ENCODE data around the gene FOXP1.
A peak's percentile ranks its signal among the peaks of the same experiment; 100 is the strongest.

FOXP1 gene

DNA sequence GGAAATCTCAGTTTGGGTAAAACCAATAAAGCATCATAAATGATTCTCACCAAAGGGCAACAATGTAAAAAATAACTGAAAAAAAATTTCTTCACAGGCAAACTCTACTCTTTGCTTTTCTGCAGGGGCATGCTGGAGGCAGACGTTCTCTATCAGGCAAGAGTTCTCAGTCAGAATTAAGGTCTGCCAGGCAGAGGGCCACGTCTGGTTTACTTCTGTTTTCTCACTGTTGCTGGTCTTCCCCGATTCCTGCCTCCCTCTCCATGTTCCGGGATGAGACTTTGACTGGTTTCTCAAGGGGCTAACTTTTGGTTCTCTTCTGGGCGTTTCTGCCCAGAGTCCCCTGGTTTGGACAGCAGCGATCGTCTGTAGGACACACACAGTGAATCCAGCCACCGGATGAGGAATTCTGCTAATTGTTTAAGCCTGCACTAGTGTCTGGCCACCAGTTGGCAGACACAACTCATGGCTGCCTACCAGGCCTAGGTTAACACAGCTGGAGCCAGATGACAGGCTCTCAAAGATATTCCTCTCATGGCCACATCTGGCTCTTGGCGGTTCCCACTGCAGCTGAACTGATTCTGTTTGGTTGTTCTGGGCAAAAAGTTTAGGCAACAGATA is 273.1 kb downstream of the FOXP1 start:
- Histone ChIP-seq H3K36me3 (ENCODE audit: control insufficient read depth in 2 of 2, insufficient read depth in 2 of 2, low read length in 2 of 2) (no peaks in the 10 kb centered on the region), H3K27ac (ENCODE audit: low read length) (peak overlapping the region; percentile 50), H3K9ac (ENCODE audit: low read length in 2 of 2) (peak overlapping the region in 1 of 2 donors; percentile 52), H3K4me3 (ENCODE audit: low read length in 2 of 2) (peak overlapping the region in 1 of 2 donors; percentile 59), H3K9me3 (ENCODE audit: control insufficient read depth in 2 of 2, low read length in 2 of 2) (no peaks in the 10 kb centered on the region), H3K4me1 (ENCODE audit: control insufficient read depth, insufficient read depth, low read length) (peaks cover 24% of the 10 kb centered on the region), H3K27me3 (ENCODE audit: control insufficient read depth in 1 of 2, insufficient read depth in 2 of 2, low read length in 2 of 2) (no peaks in the 10 kb centered on the region)

GRCh38 chr3:71309886-71310285 is 273.6 kb downstream of the FOXP1 start:
- H3K4me1 ChIP-seq (ENCODE audit: control insufficient read depth, insufficient read depth, low read length) = peaks cover 24% of the 10 kb centered on the region
- H3K4me3 ChIP-seq (ENCODE audit: low read length in 2 of 2) = no peak overlapping the region
- no peaks in the 10 kb centered on the region for H3K9me3 ChIP-seq (ENCODE audit: control insufficient read depth in 2 of 2, low read length in 2 of 2)

DNA sequence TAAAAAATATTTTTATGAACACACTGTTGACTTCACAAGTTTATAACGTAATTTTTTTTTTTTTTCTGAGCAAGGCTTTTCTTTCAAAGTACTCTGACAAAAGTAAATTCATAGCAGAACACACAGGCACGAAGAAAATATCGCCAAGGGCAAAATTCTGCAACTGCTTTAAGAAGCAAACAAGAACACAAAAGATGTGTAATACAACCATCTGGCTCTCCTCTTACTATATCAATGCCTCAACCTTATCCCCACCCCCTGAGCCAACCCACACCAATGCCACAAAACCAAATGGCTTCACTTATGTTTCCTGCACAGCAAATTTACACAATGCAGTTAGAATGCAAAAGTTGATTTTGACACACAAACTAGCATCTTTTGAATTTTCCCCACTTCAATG is 274.2 kb downstream of the FOXP1 start:
- no peaks in the 10 kb centered on the region for H3K36me3 ChIP-seq (ENCODE audit: control insufficient read depth in 2 of 2, insufficient read depth in 2 of 2, low read length in 2 of 2)
- peaks cover 24% of the 10 kb centered on the region for H3K4me1 ChIP-seq (ENCODE audit: control insufficient read depth, insufficient read depth, low read length)
- H3K27ac ChIP-seq (ENCODE audit: low read length) = no peak overlapping the region
- no peak overlapping the region for H3K9ac ChIP-seq (ENCODE audit: low read length in 2 of 2)
- H3K4me3 ChIP-seq (ENCODE audit: low read length in 2 of 2) = no peak overlapping the region
- H3K9me3 ChIP-seq (ENCODE audit: control insufficient read depth in 2 of 2, low read length in 2 of 2) = no peaks in the 10 kb centered on the region
- no peaks in the 10 kb centered on the region for H3K27me3 ChIP-seq (ENCODE audit: control insufficient read depth in 1 of 2, insufficient read depth in 2 of 2, low read length in 2 of 2)

More at GRCh38 chr3:71309886-71310285, 273.6 kb downstream of the FOXP1 start:
- Histone ChIP-seq H3K36me3 (ENCODE audit: control insufficient read depth in 2 of 2, insufficient read depth in 2 of 2, low read length in 2 of 2) (no peaks in the 10 kb centered on the region), H3K9ac (ENCODE audit: low read length in 2 of 2) (no peak overlapping the region), H3K27me3 (ENCODE audit: control insufficient read depth in 1 of 2, insufficient read depth in 2 of 2, low read length in 2 of 2) (no peaks in the 10 kb centered on the region), H3K27ac (ENCODE audit: low read length) (no peak overlapping the region)

DNA sequence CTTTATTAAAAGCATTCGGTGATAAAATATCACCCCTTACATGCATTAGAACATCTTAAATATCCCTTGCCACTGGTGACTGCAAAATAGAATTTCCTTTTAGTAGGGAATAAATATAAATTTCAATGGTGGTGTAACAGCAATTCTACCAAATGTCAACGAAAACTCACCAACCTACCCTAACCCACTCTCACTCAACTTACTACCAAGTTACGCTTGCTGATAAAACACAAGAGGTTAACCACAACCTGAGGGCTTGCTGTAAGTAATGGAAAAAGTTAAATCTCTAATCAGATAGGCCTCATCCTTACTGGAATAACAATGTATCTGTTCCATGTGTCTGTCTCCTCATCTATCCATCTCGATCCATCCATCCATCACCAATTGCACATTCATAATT is 274.7 kb downstream of the FOXP1 start:
- Histone ChIP-seq H3K27me3 (ENCODE audit: control insufficient read depth in 1 of 2, insufficient read depth in 2 of 2, low read length in 2 of 2) (no peaks in the 10 kb centered on the region), H3K9me3 (ENCODE audit: control insufficient read depth in 2 of 2, low read length in 2 of 2) (no peaks in the 10 kb centered on the region), H3K4me3 (ENCODE audit: low read length in 2 of 2) (no peak overlapping the region), H3K9ac (ENCODE audit: low read length in 2 of 2) (no peak overlapping the region), H3K36me3 (ENCODE audit: control insufficient read depth in 2 of 2, insufficient read depth in 2 of 2, low read length in 2 of 2) (no peaks in the 10 kb centered on the region), H3K27ac (ENCODE audit: low read length) (no peak overlapping the region), H3K4me1 (ENCODE audit: control insufficient read depth, insufficient read depth, low read length) (peaks cover 28% of the 10 kb centered on the region)

DNA sequence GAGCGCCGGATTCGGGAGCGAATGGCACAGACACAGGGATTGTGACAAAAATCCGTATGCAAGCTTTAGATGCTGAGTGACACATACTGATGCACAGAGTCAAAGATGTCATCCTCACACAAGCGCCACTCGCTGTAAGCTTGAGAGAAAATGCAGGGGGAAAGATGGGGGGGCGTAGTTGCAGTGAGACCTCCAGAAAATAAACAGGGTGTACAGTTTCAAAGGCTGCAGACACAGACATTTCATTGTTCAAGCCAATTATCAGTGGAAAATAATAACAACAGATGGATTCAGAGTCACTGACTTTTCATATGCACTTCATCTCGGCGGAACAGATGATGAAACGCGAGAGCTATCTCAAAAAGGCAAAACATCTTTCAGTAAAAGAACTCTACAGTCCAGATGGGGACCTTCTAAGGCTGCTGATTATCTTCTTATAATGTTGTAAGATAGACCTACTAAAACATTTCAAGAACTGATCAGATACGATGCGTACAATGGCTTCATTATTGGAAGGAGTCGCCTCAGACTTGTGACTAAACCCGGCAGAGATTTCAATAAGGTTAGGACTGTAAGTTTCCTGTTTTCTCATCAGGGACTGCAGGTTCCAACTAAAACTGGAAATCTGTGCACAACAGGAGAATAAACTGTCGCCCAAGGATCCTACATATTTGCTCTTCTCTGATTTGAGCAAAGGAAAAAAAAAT is 275.4 kb downstream of the FOXP1 start:
- no peak overlapping the region for H3K4me3 ChIP-seq (ENCODE audit: low read length in 2 of 2)
- no peak overlapping the region for H3K9ac ChIP-seq (ENCODE audit: low read length in 2 of 2)
- H3K36me3 ChIP-seq (ENCODE audit: control insufficient read depth in 2 of 2, insufficient read depth in 2 of 2, low read length in 2 of 2) = no peaks in the 10 kb centered on the region
- no peaks in the 10 kb centered on the region for H3K27me3 ChIP-seq (ENCODE audit: control insufficient read depth in 1 of 2, insufficient read depth in 2 of 2, low read length in 2 of 2)
- H3K4me1 ChIP-seq (ENCODE audit: control insufficient read depth, insufficient read depth, low read length) = peaks cover 34% of the 10 kb centered on the region
- no peaks in the 10 kb centered on the region for H3K9me3 ChIP-seq (ENCODE audit: control insufficient read depth in 2 of 2, low read length in 2 of 2)
- H3K27ac ChIP-seq (ENCODE audit: low read length) = no peak overlapping the region

DNA sequence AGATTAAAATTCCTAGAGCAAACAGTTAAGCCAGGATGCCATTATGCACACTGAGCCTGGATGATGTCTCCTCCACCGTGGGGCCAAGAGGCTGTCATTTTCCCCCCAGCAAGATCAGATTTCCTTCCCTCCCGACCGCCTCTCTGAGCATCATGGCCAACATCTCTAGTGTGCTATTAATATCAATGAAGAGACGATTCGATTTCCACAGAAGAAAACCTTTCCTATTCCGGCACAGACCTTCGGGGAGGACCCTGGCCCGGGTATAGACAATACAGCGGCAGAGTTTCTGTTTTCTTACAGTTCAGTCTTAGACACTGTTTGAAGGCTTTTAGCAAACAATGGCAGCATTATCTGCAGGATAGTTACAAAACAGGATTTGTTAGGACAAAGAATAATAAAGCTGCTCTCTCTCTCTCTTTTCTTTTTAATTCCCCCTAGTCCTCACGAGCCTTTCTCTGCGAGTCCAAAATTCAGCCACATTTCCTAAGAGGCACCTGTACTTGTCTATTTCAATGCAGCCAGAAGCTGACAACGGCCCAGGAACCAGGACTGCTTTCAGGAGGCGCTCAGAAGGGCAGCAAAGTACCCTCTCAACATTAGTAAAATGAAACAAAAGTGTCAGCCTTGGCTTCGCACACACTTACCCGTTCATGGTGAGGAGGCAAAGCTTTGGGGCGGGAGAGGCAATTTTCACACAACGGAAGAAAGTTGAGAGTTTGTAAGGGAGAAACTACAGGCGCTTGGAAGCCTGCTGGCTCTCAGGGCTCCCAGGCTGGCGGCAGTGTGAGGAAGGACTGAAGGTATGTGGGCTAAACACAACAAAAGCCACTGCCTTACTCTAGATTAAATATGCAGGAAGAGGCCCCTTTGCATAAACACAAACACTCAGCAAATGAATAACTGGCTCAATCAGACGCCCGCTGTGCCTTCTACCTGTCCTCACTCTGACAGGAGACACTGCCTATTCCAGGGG is 278.0 kb downstream of the FOXP1 start:
- Histone ChIP-seq H3K4me3 (ENCODE audit: low read length in 2 of 2) (peak overlapping the region; percentile 67 to 74), H3K27ac (ENCODE audit: low read length) (peak overlapping the region; percentile 81)

GRCh38 chr3:71304684-71305083 is 278.8 kb downstream of the FOXP1 start:
- Histone ChIP-seq H3K4me3 (ENCODE audit: low read length in 2 of 2) (peak overlapping the region; percentile 67 to 74), H3K9ac (ENCODE audit: low read length in 2 of 2) (peak overlapping the region; percentile 48 to 66), H3K27me3 (ENCODE audit: control insufficient read depth in 1 of 2, insufficient read depth in 2 of 2, low read length in 2 of 2) (no peaks in the 10 kb centered on the region), H3K9me3 (ENCODE audit: control insufficient read depth in 2 of 2, low read length in 2 of 2) (no peaks in the 10 kb centered on the region), H3K27ac (ENCODE audit: low read length) (peak overlapping the region; percentile 81), H3K36me3 (ENCODE audit: control insufficient read depth in 2 of 2, insufficient read depth in 2 of 2, low read length in 2 of 2) (no peaks in the 10 kb centered on the region), H3K4me1 (ENCODE audit: control insufficient read depth, insufficient read depth, low read length) (peaks cover 23% of the 10 kb centered on the region)

More for the DNA sequence above, 278.0 kb downstream of the FOXP1 start:
- Histone ChIP-seq H3K27me3 (ENCODE audit: control insufficient read depth in 1 of 2, insufficient read depth in 2 of 2, low read length in 2 of 2) (no peaks in the 10 kb centered on the region), H3K4me1 (ENCODE audit: control insufficient read depth, insufficient read depth, low read length) (peaks cover 27% of the 10 kb centered on the region), H3K36me3 (ENCODE audit: control insufficient read depth in 2 of 2, insufficient read depth in 2 of 2, low read length in 2 of 2) (no peaks in the 10 kb centered on the region), H3K9ac (ENCODE audit: low read length in 2 of 2) (peak overlapping the region; percentile 66 to 71), H3K9me3 (ENCODE audit: control insufficient read depth in 2 of 2, low read length in 2 of 2) (no peaks in the 10 kb centered on the region)

GRCh38 chr3:71304247-71304646 is 279.3 kb downstream of the FOXP1 start:
- Histone ChIP-seq H3K4me1 (ENCODE audit: control insufficient read depth, insufficient read depth, low read length) (peaks cover 23% of the 10 kb centered on the region), H3K36me3 (ENCODE audit: control insufficient read depth in 2 of 2, insufficient read depth in 2 of 2, low read length in 2 of 2) (no peaks in the 10 kb centered on the region), H3K4me3 (ENCODE audit: low read length in 2 of 2) (peak overlapping the region; percentile 67 to 74), H3K9ac (ENCODE audit: low read length in 2 of 2) (peak overlapping the region; percentile 48 to 66), H3K27ac (ENCODE audit: low read length) (peak overlapping the region; percentile 81), H3K27me3 (ENCODE audit: control insufficient read depth in 1 of 2, insufficient read depth in 2 of 2, low read length in 2 of 2) (no peaks in the 10 kb centered on the region), H3K9me3 (ENCODE audit: control insufficient read depth in 2 of 2, low read length in 2 of 2) (no peaks in the 10 kb centered on the region)

DNA sequence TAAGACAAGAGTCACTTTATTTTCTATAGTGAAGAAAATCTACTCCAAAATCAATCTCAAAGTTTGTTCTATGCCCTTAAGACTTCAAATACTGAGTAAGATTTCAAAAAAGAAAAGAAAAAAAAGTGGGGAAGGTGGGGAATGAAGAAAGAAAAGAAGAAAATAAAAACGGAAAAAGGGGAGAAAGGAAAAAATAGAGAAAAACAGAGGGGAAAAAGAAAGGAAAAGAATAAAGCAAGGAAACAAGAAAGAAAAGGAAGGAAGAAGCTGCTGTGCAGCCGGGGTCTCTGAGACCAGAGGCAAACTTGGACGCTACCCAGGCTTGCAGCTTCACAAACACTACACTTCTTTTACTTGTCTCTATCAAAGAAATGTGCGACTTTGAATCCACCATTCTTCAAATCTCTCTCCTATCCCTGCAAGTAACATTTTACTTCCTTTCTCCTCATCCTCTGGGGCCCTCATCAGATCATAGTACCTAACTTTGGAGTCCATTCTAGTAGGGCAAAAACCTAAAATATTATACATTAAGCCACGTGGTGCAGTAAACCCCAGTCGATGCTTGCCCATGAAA is 279.8 kb downstream of the FOXP1 start:
- H3K4me1 ChIP-seq (ENCODE audit: control insufficient read depth, insufficient read depth, low read length) = peaks cover 23% of the 10 kb centered on the region
- H3K4me3 ChIP-seq (ENCODE audit: low read length in 2 of 2) = peak overlapping the region; percentile 21 to 74
- no peaks in the 10 kb centered on the region for H3K27me3 ChIP-seq (ENCODE audit: control insufficient read depth in 1 of 2, insufficient read depth in 2 of 2, low read length in 2 of 2)
- peak overlapping the region; percentile 81 for H3K27ac ChIP-seq (ENCODE audit: low read length)
- no peaks in the 10 kb centered on the region for H3K9me3 ChIP-seq (ENCODE audit: control insufficient read depth in 2 of 2, low read length in 2 of 2)
- H3K9ac ChIP-seq (ENCODE audit: low read length in 2 of 2) = peak overlapping the region; percentile 0 to 66
- H3K36me3 ChIP-seq (ENCODE audit: control insufficient read depth in 2 of 2, insufficient read depth in 2 of 2, low read length in 2 of 2) = no peaks in the 10 kb centered on the region

DNA sequence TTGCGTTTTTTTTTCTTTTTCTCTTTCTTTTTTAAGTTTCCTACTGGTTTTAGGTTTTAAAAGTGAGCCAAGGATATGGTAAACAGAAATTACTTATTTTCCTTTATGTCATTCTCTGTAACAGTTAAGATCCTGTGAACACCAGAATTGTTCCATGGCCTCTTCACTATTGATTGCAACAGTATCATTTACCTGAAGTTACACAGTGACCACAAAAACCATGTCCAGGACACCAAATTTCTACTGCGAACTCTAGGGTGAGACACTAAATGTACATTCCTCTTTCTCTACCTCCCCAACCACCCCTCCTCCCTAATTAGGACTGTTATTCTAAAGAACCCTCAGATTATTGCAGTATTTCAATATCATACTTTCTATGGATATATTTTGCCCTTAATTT is 280.9 kb downstream of the FOXP1 start:
- no peak overlapping the region for H3K27ac ChIP-seq (ENCODE audit: low read length)

More for the DNA sequence above, 280.9 kb downstream of the FOXP1 start:
- Histone ChIP-seq H3K9ac (ENCODE audit: low read length in 2 of 2) (no peak overlapping the region), H3K27me3 (ENCODE audit: control insufficient read depth in 1 of 2, insufficient read depth in 2 of 2, low read length in 2 of 2) (no peaks in the 10 kb centered on the region), H3K4me1 (ENCODE audit: control insufficient read depth, insufficient read depth, low read length) (peaks cover 23% of the 10 kb centered on the region), H3K4me3 (ENCODE audit: low read length in 2 of 2) (no peak overlapping the region), H3K9me3 (ENCODE audit: control insufficient read depth in 2 of 2, low read length in 2 of 2) (no peaks in the 10 kb centered on the region), H3K36me3 (ENCODE audit: control insufficient read depth in 2 of 2, insufficient read depth in 2 of 2, low read length in 2 of 2) (no peaks in the 10 kb centered on the region)

Measured in stomach smooth muscle (tissue), 2 donors.